ENCODE data around the gene RPS6KA3.

Gene RPS6KA3

DNA sequence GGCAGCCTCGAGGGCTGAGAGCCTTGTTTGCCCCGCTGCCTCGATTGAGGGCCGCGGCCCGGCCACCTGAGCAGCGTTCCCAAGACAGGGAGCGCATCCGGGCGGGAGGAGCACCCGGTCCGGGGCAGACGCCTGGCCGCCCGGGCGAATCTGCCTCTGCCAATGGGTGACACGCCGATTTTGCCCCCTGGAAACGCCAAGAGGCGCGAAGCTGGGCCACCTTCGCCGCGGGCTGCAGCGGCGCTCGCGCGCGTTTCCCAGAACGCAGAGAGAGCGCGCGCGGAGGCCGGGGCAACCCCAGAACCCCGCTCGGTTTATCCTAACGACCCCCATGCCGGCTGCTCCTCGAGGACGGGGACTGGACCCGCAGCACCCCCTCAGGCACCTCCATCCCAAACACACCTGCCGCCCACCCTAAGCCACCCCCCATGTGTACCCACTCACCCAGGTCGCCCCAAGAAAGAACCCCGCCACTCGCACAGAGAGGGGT is 150.6 kb downstream of the RPS6KA3 start:
- peaks cover 3% of the 10 kb centered on the region for H3K36me3 Mint-ChIP-seq (ENCODE audit: insufficient read depth)
- H3K4me1 Mint-ChIP-seq (ENCODE audit: low read depth in 2 of 2): peaks cover 0 to 2% of the 10 kb centered on the region in 2 donors
- no peaks in the 10 kb centered on the region for H3K9me3 Mint-ChIP-seq
- no peak overlapping the region for H3K27ac Mint-ChIP-seq
- H3K27me3 Mint-ChIP-seq: peaks cover 8 to 33% of the 10 kb centered on the region in 2 donors
- ATAC-seq (replicated peaks): no peak
- no peak for DNase-seq
- no peak overlapping the region for H3K4me3 Mint-ChIP-seq

DNA sequence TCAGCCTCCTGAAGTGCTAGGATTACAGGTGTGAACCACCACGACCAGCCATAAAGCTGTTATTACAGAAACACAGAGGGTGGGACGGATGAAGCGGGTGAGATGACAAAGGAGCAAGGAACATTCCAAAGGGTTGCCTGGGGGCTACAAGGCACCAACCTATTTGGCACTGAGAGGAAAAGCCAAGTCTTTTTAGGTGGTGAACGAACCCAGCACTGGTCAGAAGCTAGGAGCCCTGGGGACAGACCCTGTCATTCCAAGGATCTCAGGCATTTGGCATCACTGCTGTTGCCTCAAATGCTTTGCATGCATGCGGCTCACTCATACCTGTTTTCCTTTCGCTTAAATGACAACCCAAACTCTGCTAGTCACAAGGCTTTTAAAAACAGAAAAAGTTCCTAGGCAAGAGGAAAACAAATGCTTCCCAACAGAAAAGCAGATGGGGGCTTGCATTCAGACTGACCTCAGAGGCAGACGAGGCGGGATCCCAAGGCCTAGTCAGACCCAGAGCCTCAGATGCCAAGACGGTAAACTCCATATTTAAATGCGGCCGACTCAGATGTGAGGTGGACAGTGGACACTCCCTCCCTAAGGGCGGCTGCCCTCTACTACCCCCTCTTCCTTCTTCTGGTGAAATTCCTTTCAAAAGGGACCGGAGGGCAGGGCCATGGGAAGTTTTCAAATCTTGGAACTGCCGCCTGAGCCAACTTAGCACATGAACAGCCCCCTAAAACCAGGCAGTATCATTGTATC is 154.5 kb downstream of the RPS6KA3 start:
- DNase-seq: no peak
- H3K36me3 Mint-ChIP-seq (ENCODE audit: insufficient read depth): no peaks in the 10 kb centered on the region
- H3K27ac Mint-ChIP-seq: no peak overlapping the region
- no peak for ATAC-seq (replicated peaks)
- H3K9me3 Mint-ChIP-seq: no peaks in the 10 kb centered on the region
- no peaks in the 10 kb centered on the region for H3K4me1 Mint-ChIP-seq (ENCODE audit: low read depth in 2 of 2)
- H3K27me3 Mint-ChIP-seq: peaks cover 8 to 29% of the 10 kb centered on the region in 2 donors
- H3K4me3 Mint-ChIP-seq: no peak overlapping the region

DNA sequence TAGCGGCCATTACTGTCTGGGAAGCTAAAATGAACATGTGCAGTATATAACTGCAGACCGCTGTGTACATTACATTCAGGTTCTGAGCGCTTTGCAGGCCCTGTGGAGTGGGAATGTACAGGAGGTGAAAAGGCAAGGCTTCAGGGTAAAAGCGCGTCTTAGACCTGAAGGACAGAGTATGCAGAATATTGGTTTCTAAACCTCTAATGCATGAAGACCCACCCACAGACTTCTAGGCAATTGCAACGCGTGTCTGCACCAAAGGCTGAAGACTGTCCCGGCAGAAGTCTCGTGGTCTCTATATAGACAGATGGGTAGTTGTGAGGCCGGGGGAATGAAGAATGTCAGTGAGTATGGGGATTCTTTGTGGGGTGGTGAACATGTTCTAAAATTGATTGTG is 155.4 kb downstream of the RPS6KA3 start:
- no peak overlapping the region for H3K4me3 Mint-ChIP-seq
- H3K36me3 Mint-ChIP-seq (ENCODE audit: insufficient read depth): no peaks in the 10 kb centered on the region
- DNase-seq (no peak), ATAC-seq (replicated peaks) (no peak)
- no peak overlapping the region for H3K27ac Mint-ChIP-seq
- H3K27me3 Mint-ChIP-seq: peaks cover 8 to 26% of the 10 kb centered on the region in 2 donors
- H3K4me1 Mint-ChIP-seq (ENCODE audit: low read depth in 2 of 2): no peaks in the 10 kb centered on the region
- no peaks in the 10 kb centered on the region for H3K9me3 Mint-ChIP-seq

DNA sequence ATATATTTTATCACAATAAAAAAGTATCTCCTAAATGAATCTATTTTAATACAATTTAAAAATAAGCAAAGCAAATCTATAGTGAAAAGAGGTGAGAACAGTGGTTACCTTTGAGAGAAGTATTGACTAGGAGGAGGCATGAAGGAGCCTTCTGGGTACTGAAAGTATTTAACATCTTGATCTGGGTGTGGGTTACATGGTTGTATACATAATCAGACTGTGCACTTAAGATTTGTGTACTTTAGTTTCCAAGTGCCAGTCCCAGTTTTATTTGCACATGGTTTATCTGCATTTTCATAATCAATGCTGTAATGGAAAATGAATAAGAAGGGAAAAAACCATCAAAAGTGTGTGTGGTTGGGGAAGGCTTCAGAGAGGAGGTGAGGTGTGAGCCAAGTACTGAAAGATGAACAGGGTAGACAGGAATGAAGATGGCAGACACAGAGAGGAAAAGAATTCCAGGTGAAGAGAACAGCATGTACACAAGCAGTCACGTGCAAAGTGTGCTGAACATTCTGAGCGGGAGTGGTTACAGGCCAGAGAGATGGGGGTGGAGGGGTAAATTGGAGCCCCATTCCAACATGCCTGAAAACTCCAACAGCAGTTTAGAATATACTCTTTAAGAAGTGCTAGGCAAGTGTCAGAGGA is 164.7 kb downstream of the RPS6KA3 start:
- DNase-seq (no peak), ATAC-seq (replicated peaks) (no peak)
- no peaks in the 10 kb centered on the region for H3K27me3 Mint-ChIP-seq
- no peaks in the 10 kb centered on the region for H3K4me1 Mint-ChIP-seq (ENCODE audit: low read depth in 2 of 2)
- H3K9me3 Mint-ChIP-seq: no peaks in the 10 kb centered on the region
- H3K4me3 Mint-ChIP-seq: no peak overlapping the region
- H3K36me3 Mint-ChIP-seq (ENCODE audit: insufficient read depth): no peaks in the 10 kb centered on the region
- H3K27ac Mint-ChIP-seq: no peak overlapping the region

Data from effector memory CD8-positive, alpha-beta T cell (primary cell).